RPMI8226 (cell line): ENCODE data around the gene GAB1.

Experiments used
- DNase-seq: peaks from one replicate; pipeline ENCODE4 v3.0.0-alpha.2; 2015

GAB1 gene

GRCh38 chr4:143391261-143391660 is 54.6 kb downstream of the GAB1 start:
- DNase-seq: no peak

DNA sequence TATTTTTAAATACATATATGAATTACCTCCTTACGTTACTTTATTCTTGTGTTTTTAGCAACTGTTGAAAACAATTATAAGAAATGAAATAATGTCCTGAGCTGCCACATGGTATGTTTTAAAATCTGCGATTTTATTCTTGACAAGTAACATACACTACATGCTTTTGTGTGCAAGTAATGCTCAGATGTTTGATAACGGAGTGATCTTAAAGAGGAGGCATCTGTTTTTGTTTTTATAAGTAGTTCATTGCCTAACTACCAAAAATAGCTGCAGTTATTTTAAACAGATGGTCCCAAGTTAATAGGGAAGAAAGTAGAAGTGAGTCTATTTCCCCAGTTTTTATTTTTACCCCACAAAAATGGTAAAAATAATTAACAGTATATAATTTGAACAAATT is 55.2 kb downstream of the GAB1 start:
- no peak for DNase-seq

DNA sequence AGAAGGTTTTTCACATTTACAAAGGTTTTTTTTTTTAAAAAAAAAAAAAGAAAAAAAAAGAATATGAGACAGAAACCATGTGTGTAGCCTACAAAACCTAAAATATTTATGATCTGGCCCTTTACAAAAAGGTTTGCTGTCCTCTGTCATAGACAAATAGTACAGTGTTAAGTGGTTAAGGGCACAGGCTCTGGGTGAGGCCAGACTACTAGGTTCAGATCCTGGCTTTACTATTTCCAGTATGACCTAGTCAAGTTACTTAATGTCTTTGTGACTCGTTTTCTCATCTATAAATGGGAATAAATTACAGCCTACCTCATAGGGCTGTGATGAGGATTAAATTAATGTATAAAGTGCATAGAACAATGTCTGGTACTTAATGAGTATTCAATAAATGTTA is 56.5 kb downstream of the GAB1 start:
- no peak for DNase-seq

- DNase-seq: no peak
Measured at GRCh38 chr4:143394739-143395453, 58.2 kb downstream of the GAB1 start.

DNA sequence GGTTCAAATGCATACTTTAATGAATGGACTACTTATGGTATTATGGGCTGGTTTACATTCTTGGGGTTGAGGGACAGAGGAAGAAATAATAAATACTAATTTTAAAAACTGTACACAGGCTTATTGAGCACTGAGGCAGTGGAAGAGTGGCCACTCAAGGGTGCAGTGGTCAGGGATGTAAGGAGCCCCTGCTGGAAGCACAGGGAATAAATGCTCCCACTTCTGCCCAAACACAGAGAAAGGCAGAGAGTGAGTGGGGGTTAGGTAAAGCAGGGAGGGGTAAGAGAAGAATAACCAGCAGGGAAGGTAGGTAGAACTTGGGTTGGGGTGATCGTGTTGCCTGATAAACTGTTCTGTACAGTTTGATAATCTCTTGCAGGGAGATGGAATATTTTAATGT is 60.0 kb downstream of the GAB1 start:
- DNase-seq: no peak

GRCh38 chr4:143397335-143397734 is 60.7 kb downstream of the GAB1 start:
- no peak for DNase-seq

DNA sequence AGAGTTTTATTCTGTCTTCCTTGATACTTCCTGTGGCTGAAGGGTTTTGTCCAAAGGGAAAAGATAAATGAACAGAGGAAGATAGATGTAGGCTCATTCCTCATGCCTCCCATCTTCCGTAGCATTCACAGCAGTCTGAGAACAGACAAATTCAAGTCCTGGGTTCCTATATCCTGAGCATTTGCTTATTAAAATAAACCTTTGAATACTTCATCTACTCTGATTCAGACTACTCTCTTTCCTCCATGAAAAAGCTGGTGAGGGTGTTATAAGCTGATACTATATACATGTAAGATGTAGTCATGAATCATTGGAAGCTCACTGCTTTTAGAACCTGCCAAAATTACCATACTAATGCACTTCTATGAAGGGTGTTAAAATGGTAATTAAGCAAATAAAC is 61.2 kb downstream of the GAB1 start:
- no peak for DNase-seq

DNA sequence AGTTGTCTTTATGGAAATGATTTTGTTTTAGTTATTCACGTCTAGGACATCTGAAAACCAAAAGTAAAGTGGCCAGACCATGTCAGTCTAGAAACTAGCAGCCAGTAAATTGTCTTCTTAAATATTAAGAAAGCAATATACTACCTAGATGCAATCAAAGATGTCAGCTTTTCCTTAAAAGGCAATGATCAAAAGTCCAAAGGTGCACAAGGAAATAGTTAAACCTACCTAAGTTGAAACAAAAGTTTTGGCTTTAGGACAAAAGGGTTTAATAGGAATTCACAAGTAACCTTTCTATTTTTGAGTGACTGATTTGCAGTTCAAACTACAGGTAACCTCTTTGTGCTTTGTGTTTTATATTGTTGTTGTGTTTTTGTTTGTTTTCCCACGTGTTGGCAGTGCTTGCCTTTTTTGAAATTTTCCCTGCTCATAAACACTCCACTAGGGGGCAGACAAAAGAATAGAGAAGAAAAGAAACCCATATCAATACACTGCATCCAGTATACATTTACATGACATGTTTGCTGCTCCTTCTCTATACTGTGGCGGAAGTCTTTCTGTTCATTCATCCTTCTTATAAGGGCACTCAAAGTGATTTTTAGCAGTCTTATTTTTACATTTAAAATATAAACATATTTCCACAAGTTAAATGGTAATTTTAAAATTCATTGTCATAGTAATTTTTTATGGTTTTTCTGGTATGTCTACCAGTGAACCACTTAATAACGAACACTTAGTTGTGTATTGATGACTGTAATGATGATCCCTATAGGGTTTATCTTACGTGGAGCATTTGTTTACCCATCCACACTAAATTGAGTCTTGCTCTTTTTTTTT is 62.7 kb downstream of the GAB1 start:
- no peak for DNase-seq

DNA sequence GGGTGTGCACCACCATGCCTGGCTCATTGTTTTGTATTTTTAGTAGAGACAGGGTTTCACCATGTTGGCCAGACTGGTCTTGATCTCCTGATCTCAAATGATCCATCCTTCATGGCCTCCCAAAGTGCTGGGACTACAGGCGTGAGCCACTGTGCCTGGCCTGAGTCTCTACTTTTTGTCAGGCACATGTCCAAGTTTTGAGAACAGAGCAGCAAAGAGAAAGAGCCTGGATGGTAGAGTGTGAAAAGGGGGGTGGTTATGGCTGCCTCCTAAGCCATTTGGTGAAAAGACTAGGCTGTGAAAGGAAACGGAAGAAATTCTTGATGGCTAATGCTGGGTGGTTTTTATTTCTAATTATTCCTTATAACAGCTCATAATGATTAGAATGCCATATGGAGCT is 63.4 kb downstream of the GAB1 start:
- DNase-seq: no peak

DNA sequence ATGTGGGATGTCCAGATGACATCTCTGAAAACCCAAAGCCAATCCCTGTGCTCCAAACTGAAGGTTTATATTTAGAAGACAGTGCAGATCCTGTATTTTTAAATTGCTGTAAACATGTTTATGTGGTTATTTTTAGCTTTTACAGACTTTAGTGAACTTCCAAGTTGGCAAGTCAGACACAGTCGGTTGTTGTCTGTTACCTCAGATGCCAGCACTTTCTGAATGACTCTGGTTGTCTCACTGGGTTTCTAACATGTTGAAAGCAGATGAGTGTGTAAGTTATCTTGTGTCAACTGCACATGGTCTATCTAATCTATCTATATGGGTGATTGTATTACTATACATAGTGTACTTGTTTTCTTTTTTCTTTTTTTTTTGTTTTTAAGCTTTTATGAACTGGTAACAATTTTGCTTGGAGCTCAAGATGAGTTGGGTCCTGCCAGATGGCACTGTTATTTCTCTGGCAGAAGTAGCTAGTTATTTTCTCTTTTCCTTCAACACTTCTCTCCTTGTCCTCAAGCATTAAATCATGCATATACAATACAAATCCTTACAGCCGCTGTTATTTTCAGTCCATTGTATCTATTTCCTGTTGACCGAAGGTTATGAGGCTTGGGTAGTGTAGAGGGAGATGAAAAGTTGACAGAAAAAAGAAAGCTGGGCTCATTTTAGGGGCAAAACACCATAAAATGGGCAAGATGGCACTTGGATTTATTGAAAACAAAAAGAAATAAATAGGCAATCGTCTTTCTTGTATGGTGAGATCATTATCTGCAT is 66.3 kb downstream of the GAB1 start:
- peak; percentile 30 for DNase-seq

GRCh38 chr4:143403553-143403820 is 66.8 kb downstream of the GAB1 start:
- peak; percentile 24 for DNase-seq

- DNase-seq: no peak
Measured at GRCh38 chr4:143404555-143404954, 67.9 kb downstream of the GAB1 start.

GRCh38 chr4:143405075-143405730 is 68.5 kb downstream of the GAB1 start:
- DNase-seq: peak; percentile 55

DNA sequence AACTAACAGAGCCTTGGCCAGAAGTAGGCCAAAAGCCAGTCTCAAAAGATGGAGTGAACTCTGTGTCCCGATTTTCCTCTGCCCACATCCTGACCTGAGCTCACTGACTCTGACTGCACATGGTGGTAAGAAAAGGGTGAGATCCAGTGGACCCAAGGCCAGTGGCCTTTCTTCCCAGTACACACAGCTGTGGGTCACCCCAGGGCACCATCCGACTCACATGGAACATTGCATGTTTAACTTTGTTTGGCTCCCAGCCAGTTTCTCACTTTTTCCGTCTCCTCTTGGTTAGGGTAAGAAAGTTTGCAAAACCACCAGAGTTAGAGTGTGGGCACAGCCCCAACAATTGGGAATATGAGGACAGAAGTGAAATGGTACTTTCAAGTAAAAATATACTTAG is 69.8 kb downstream of the GAB1 start:
- peak; percentile 77 for DNase-seq

- DNase-seq: no peak
Measured at GRCh38 chr4:143407474-143407873, 70.8 kb downstream of the GAB1 start.

DNA sequence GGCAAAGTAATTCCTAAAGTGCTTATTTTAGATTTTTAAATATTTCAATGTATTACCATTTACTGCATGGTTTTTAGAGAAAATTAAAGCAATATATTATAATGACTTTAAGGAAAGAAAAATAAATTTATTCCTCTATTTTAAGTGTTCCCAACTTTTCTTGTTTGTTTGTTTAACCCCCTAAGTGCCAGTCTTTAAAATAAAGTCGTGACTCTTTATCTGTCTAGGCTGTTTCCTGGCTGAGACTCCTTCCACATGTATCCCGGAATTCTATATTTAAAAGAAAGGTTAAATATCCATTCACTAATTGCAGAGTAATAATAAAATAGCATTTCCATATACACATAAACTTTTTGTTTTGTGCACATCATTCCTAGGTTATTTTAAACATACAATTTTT is 71.2 kb downstream of the GAB1 start:
- DNase-seq: no peak

GRCh38 chr4:143410015-143410414 is 73.3 kb downstream of the GAB1 start:
- no peak for DNase-seq

GRCh38 chr4:143411527-143412419 is 75.1 kb downstream of the GAB1 start:
- DNase-seq: no peak

GRCh38 chr4:143412420-143412758 is 75.7 kb downstream of the GAB1 start:
- DNase-seq: no peak

GRCh38 chr4:143417679-143418403 is 81.2 kb downstream of the GAB1 start:
- no peak for DNase-seq

DNA sequence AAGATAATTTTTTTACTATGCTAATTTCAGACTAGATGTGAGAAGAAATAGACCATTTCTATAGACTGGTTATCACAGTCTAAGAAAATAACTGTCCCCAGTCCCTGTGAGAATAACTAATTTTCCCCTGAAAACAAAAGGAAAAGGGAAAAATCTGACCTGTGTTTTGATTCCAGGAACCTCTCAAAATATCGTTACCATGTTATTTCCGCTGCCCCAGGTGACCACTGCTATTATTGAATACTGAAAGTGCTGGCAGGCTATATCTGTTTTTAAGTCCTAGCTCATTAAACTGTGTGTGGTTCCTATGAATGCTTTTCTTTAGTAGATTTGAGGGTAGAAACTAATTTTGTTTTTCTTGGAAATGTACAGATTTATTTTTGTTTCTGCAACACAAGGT is 83.6 kb downstream of the GAB1 start:
- DNase-seq: peak; percentile 36

- DNase-seq: no peak
Measured at GRCh38 chr4:143421609-143422008, 84.9 kb downstream of the GAB1 start.
